Ishikawa (cell line): Measurements from ENCODE around the gene EGR1.

Experiments
- CEBPB ChIP-seq: IDR thresholded peaks from 2 replicates; pipeline ENCODE4 v1.6.1; 2012
- CREB1 ChIP-seq: IDR thresholded peaks from 2 replicates; pipeline ENCODE4 v1.6.1; 2012; ENCODE audit warnings: low read depth
- EGR1 ChIP-seq: IDR thresholded peaks from 2 replicates; pipeline ENCODE4 v1.6.1; 2012
- EP300 ChIP-seq: IDR thresholded peaks from 2 replicates; pipeline ENCODE4 v1.6.1; 2012; ENCODE audit warnings: borderline replicate concordance
- FOXM1 ChIP-seq: IDR thresholded peaks from 2 replicates; pipeline ENCODE4 v1.6.1; 2012; ENCODE audit warnings: low read depth, borderline replicate concordance
- MAX ChIP-seq: IDR thresholded peaks from 2 replicates; pipeline ENCODE4 v1.6.1; 2012
- NFIC ChIP-seq: IDR thresholded peaks from 2 replicates; pipeline ENCODE4 v1.6.1; 2012
- RAD21 ChIP-seq: IDR thresholded peaks from 2 replicates; pipeline ENCODE4 v1.6.1; 2012; ENCODE audit warnings: low read depth
- REST ChIP-seq: IDR thresholded peaks from 2 replicates; pipeline ENCODE4 v1.6.1; 2012; ENCODE audit warnings: low read depth, mild to moderate bottlenecking
- TAF1 ChIP-seq: IDR thresholded peaks from 2 replicates; pipeline ENCODE4 v1.6.1; 2012; ENCODE audit warnings: low read depth, mild to moderate bottlenecking
- TCF12 ChIP-seq: IDR thresholded peaks from 2 replicates; pipeline ENCODE4 v1.6.1; 2012; ENCODE audit warnings: low read depth
- TEAD4 ChIP-seq: IDR thresholded peaks from 2 replicates; pipeline ENCODE4 v1.6.1; 2012
- USF1 ChIP-seq: IDR thresholded peaks from 2 replicates; pipeline ENCODE4 v1.6.1; 2012
- YY1 ChIP-seq: IDR thresholded peaks from 2 replicates; pipeline ENCODE4 v1.6.1; 2012; ENCODE audit warnings: low read depth
- ZBTB7A ChIP-seq: IDR thresholded peaks from 2 replicates; pipeline ENCODE4 v1.6.1; 2012; ENCODE audit warnings: low read depth

Gene EGR1

GRCh38 chr5:138455232-138455930 lies 9.9 kb upstream of the EGR1 start:
- no peak for TF ChIP-seq YY1
- TF ChIP-seq CEBPB = no peak
- no peak for TF ChIP-seq EP300
- no peak for TF ChIP-seq ZBTB7A
- TF ChIP-seq CREB1 = no peak

GRCh38 chr5:138457531-138458275 lies 7.6 kb upstream of the EGR1 start:
- TF ChIP-seq REST (no peak), MAX (no peak), EGR1 (no peak), TAF1 (no peak), RAD21 (no peak), USF1 (no peak), TCF12 (no peak), CREB1 (no peak), EP300 (no peak), ZBTB7A (no peak), NFIC (no peak)

GRCh38 chr5:138458384-138458783 lies 6.9 kb upstream of the EGR1 start:
- TF ChIP-seq TEAD4 (no peak), NFIC (no peak), TAF1 (no peak), EP300 (no peak), YY1 (no peak), FOXM1 (no peak), EGR1 (no peak), CEBPB (no peak), ZBTB7A (no peak), TCF12 (no peak), CREB1 (no peak), RAD21 (no peak), MAX (no peak), USF1 (no peak), REST (no peak)

GRCh38 chr5:138458856-138459255 lies 6.4 kb upstream of the EGR1 start:
- TF ChIP-seq TEAD4 = no peak
- no peak for TF ChIP-seq TCF12
- no peak for TF ChIP-seq ZBTB7A
- TF ChIP-seq FOXM1 = no peak
- no peak for TF ChIP-seq RAD21
- no peak for TF ChIP-seq CEBPB
- no peak for TF ChIP-seq NFIC
- TF ChIP-seq CREB1 = no peak

- TF ChIP-seq TCF12 (no peak), EGR1 (no peak), YY1 (no peak), USF1 (no peak), CREB1 (no peak), NFIC (no peak), TEAD4 (no peak), ZBTB7A (no peak), EP300 (no peak), MAX (no peak), TAF1 (no peak), RAD21 (no peak), CEBPB (no peak), REST (no peak)
Observed at GRCh38 chr5:138459311-138459933, 5.9 kb upstream of the EGR1 start.
